H1 (cell line): ENCODE data around the gene GPRIN1.

ENCODE experiments used
- CREB1 ChIP-seq: IDR thresholded peaks from 2 replicates; pipeline ENCODE4 v1.6.1; 2012; ENCODE audit warnings: inconsistent platforms
- EP300 ChIP-seq, 2 experiments: IDR thresholded peaks; 1 replicate in 1 of 2; 2 replicates in 1 of 2; pipeline ENCODE4 v1.6.1; 2011 to 2012; ENCODE audit warnings: low read depth in 2 of 2, low read length in 2 of 2, mild to moderate bottlenecking in 2 of 2, borderline replicate concordance in 1 of 2, inconsistent platforms in 1 of 2, moderate library complexity in 1 of 2
- EZH2 ChIP-seq: fragments of 200-600 bp; sonication (generic); IDR thresholded peaks from 2 replicates; pipeline ENCODE4 v1.7.1; 2012; ENCODE audit warnings: low read depth, mild to moderate bottlenecking, moderate library complexity, low read length, inconsistent platforms; ENCODE audit not compliant: severe bottlenecking
- GTF2F1 ChIP-seq: IDR thresholded peaks from 2 replicates; pipeline ENCODE4 v1.6.1; 2012; ENCODE audit warnings: low read depth, low read length, improper control_type of control experiment, borderline replicate concordance
- JUN ChIP-seq: IDR thresholded peaks from 2 replicates; pipeline ENCODE4 v1.6.1; 2011; ENCODE audit warnings: low read depth, mild to moderate bottlenecking, improper control_type of control experiment, low read length
- MAFK ChIP-seq: IDR thresholded peaks from 2 replicates; pipeline ENCODE4 v1.6.1; 2012; ENCODE audit warnings: low read depth, mild to moderate bottlenecking, improper control_type of control experiment, low read length
- POLR2A ChIP-seq, 2 experiments: IDR thresholded peaks; 1 replicate in 1 of 2; 2 replicates in 1 of 2; pipeline ENCODE4 v1.6.1; 2011; ENCODE audit warnings: low read depth in 2 of 2, low read length in 2 of 2, mild to moderate bottlenecking in 2 of 2; ENCODE audit errors: control extremely low read depth in 1 of 2
- RFX5 ChIP-seq: IDR thresholded peaks from 2 replicates; pipeline ENCODE4 v1.6.1; 2011; ENCODE audit warnings: low read depth, low read length, improper control_type of control experiment, borderline replicate concordance
- SUZ12 ChIP-seq: fragments of 200-600 bp; sonication (generic); IDR thresholded peaks from 2 replicates; pipeline ENCODE4 v1.6.1; 2012; ENCODE audit warnings: mild to moderate bottlenecking, inconsistent platforms, low read length, moderate library complexity, mixed read lengths
- TF ChIP-seq, protein P1 (sequence below), 3 experiments: IDR thresholded peaks; 1 replicate in 2 of 3; 2 replicates in 1 of 3; pipeline versions ENCODE4 v1.5.1 to v1.6.1; 2011; ENCODE audit warnings: low read length in 3 of 3, mild to moderate bottlenecking in 3 of 3, inconsistent platforms in 2 of 3, low read depth in 1 of 3, moderate library complexity in 1 of 3; ENCODE audit not compliant: insufficient read depth in 1 of 3; ENCODE audit errors: control extremely low read depth in 1 of 3

GRCh38 chr5:176638437-176638836 lies 28.5 kb upstream of the GPRIN1 start:
- TF ChIP-seq EZH2 (no peak), JUN (no peak), MAFK (no peak), POLR2A (IDR thresholded peaks at IDR 0.05; ENCODE audit: control extremely low read depth in 1 of 2, low read depth in 2 of 2, low read length in 2 of 2) (no peak), SUZ12 (no peak), CREB1 (no peak), RFX5 (no peak), EP300 (IDR thresholded peaks at IDR 0.05; ENCODE audit: borderline replicate concordance in 1 of 2, low read depth in 2 of 2, low read length in 2 of 2) (no peak), GTF2F1 (no peak)
- TF ChIP-seq, protein P1, sequence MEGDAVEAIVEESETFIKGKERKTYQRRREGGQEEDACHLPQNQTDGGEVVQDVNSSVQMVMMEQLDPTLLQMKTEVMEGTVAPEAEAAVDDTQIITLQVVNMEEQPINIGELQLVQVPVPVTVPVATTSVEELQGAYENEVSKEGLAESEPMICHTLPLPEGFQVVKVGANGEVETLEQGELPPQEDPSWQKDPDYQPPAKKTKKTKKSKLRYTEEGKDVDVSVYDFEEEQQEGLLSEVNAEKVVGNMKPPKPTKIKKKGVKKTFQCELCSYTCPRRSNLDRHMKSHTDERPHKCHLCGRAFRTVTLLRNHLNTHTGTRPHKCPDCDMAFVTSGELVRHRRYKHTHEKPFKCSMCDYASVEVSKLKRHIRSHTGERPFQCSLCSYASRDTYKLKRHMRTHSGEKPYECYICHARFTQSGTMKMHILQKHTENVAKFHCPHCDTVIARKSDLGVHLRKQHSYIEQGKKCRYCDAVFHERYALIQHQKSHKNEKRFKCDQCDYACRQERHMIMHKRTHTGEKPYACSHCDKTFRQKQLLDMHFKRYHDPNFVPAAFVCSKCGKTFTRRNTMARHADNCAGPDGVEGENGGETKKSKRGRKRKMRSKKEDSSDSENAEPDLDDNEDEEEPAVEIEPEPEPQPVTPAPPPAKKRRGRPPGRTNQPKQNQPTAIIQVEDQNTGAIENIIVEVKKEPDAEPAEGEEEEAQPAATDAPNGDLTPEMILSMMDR (IDR thresholded peaks at IDR 0.05; ENCODE audit: control extremely low read depth in 1 of 3, insufficient read depth in 1 of 3, low read depth in 1 of 3, low read length in 3 of 3), result no peak
